ENCODE measurements around the gene IGFBPL1.
"Not testable (repeated sequence)": the region's sequence is repeated elsewhere in the genome, so short reads cannot be mapped to it uniquely, and the experiment has no call there.

Gene IGFBPL1

GRCh38 chr9:38431116-38431515 is 6.9 kb upstream of the IGFBPL1 start:
- no peak for DNase-seq

GRCh38 chr9:38428062-38428461 is 3.8 kb upstream of the IGFBPL1 start:
- DNase-seq = no peak

- DNase-seq = no peak
Observed at GRCh38 chr9:38424918-38425317, 664 bp upstream of the IGFBPL1 start.

- no peak for DNase-seq
Observed at GRCh38 chr9:38423273-38423972, 831 bp downstream of the IGFBPL1 start.

- DNase-seq = no peak
Observed at GRCh38 chr9:38422555-38423260, 1.5 kb downstream of the IGFBPL1 start.

- no peak for DNase-seq
Observed at GRCh38 chr9:38421498-38422211, 2.6 kb downstream of the IGFBPL1 start.

- no peak for DNase-seq
Observed at GRCh38 chr9:38419181-38419580, 5.1 kb downstream of the IGFBPL1 start.

GRCh38 chr9:38418366-38418765 is 5.9 kb downstream of the IGFBPL1 start:
- DNase-seq = no peak

GRCh38 chr9:38417003-38417945 is 7.0 kb downstream of the IGFBPL1 start:
- no peak for DNase-seq

GRCh38 chr9:38416461-38416860 is 7.8 kb downstream of the IGFBPL1 start:
- DNase-seq = no peak

GRCh38 chr9:38415856-38416255 is 8.4 kb downstream of the IGFBPL1 start:
- no peak for DNase-seq

GRCh38 chr9:38414040-38414723 is 10.1 kb downstream of the IGFBPL1 start:
- DNase-seq = no peak

- DNase-seq = no peak
Observed at GRCh38 chr9:38413283-38413682, 11.0 kb downstream of the IGFBPL1 start.

GRCh38 chr9:38412751-38413150 is 11.5 kb downstream of the IGFBPL1 start:
- DNase-seq = no peak

GRCh38 chr9:38408719-38409118 is 15.5 kb downstream of the IGFBPL1 start:
- no peak for DNase-seq

- DNase-seq = no peak
Observed at GRCh38 chr9:38406476-38407186, 17.6 kb downstream of the IGFBPL1 start.

- DNase-seq = no peak
Observed at GRCh38 chr9:38405785-38406184, 18.5 kb downstream of the IGFBPL1 start.

- DNase-seq = no peak
Observed at GRCh38 chr9:38404314-38404713, 19.9 kb downstream of the IGFBPL1 start.

- no peak for DNase-seq
Observed at GRCh38 chr9:38401994-38402393, 22.3 kb downstream of the IGFBPL1 start.

GRCh38 chr9:38399191-38399590 is 25.1 kb downstream of the IGFBPL1 start:
- DNase-seq = not testable (repeated sequence)

- no peak for DNase-seq
Observed at GRCh38 chr9:38396371-38396671, 27.9 kb downstream of the IGFBPL1 start.

Measured in activated CD8-positive, alpha-beta memory T cell treated with anti-CD3 and anti-CD28 coated beads for 24 hours (primary cell).